ENCODE data around the gene GPR31.
"Not testable (repeated sequence)": the region's sequence is repeated elsewhere in the genome, so short reads cannot be mapped to it uniquely, and the experiment has no call there.

GPR31 gene, protein sequence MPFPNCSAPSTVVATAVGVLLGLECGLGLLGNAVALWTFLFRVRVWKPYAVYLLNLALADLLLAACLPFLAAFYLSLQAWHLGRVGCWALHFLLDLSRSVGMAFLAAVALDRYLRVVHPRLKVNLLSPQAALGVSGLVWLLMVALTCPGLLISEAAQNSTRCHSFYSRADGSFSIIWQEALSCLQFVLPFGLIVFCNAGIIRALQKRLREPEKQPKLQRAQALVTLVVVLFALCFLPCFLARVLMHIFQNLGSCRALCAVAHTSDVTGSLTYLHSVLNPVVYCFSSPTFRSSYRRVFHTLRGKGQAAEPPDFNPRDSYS

DNA sequence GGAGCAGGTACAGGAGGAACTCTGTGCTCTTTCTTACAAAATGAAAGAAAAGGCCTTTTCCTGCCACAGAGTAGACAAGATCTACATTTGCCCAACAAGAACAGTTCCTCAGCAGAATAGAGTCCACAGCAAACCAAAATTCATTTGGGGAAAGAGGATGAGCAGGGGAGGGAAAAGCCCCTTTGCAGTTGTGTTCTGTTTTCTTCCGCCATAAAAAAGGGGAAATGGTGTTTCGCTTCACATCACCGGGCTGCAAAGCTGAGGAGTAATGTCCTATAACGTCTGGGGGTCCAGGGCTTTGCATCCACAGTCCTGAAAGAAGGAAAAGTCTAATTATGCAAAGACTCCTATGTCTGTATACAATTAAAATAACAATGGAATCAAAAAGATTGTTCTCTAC, at the start of gene GPR31:
Gene GPR31 (minus strand): TSS at position 118 of the 400 bp plus-strand sequence. CDS start 149 bp downstream, outside the sequence.
- no peaks in the 10 kb centered on the region for H3K27me3 ChIP-seq (ENCODE audit: control insufficient read depth in 1 of 2, insufficient read depth in 2 of 2, low read length in 2 of 2)
- no peak within 1 kb of the TSS for H3K9ac ChIP-seq (ENCODE audit: low read depth in 1 of 2, low read length in 2 of 2)
- H3K36me3 ChIP-seq (ENCODE audit: control insufficient read depth in 1 of 2, insufficient read depth in 2 of 2, low read length in 2 of 2): no peaks in the 10 kb centered on the region
- H3K9me3 ChIP-seq (ENCODE audit: control insufficient read depth in 1 of 2, low read length in 2 of 2): no peaks in the 10 kb centered on the region
- H3K27ac ChIP-seq (ENCODE audit: low read depth, low read length): no peak within 1 kb of the TSS
- H3K4me3 ChIP-seq (ENCODE audit: low read depth in 1 of 2, low read length in 2 of 2): no peak within 1 kb of the TSS
- H3K4me1 ChIP-seq (ENCODE audit: control insufficient read depth in 1 of 2, insufficient read depth in 2 of 2, low read length in 2 of 2): peaks cover 8 to 11% of the 10 kb centered on the region in 2 donors

DNA sequence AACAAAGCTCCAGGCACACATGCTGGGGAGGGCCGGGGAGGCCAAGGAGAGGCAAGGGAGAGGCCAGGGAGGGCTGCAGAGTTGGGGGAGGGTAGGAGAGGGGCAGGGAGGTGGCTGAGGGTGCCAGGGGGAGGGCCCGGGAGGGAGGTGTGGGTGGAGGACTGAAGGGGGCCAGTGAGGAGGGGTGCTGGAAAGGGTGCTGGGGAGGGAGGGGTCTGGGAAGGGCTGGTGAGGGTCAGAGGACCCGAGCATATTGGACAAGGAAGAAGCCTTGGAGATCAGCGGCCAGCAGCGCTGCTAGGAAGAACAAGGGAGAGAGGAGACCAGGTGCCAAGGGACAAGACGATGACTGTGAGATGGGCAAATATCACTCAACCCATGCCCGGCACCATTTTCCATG, 49.7 kb upstream of the GPR31 start:
- Histone ChIP-seq H3K27me3 (ENCODE audit: control insufficient read depth in 1 of 2, insufficient read depth in 2 of 2, low read length in 2 of 2) (no peaks in the 10 kb centered on the region), H3K9me3 (ENCODE audit: control insufficient read depth in 1 of 2, low read length in 2 of 2) (no peaks in the 10 kb centered on the region), H3K9ac (ENCODE audit: low read depth in 1 of 2, low read length in 2 of 2) (no peak overlapping the region), H3K27ac (ENCODE audit: low read depth, low read length) (no peak overlapping the region), H3K4me1 (ENCODE audit: control insufficient read depth in 1 of 2, insufficient read depth in 2 of 2, low read length in 2 of 2) (no peaks in the 10 kb centered on the region), H3K4me3 (ENCODE audit: low read depth in 1 of 2, low read length in 2 of 2) (no peak overlapping the region), H3K36me3 (ENCODE audit: control insufficient read depth in 1 of 2, insufficient read depth in 2 of 2, low read length in 2 of 2) (no peaks in the 10 kb centered on the region)

DNA sequence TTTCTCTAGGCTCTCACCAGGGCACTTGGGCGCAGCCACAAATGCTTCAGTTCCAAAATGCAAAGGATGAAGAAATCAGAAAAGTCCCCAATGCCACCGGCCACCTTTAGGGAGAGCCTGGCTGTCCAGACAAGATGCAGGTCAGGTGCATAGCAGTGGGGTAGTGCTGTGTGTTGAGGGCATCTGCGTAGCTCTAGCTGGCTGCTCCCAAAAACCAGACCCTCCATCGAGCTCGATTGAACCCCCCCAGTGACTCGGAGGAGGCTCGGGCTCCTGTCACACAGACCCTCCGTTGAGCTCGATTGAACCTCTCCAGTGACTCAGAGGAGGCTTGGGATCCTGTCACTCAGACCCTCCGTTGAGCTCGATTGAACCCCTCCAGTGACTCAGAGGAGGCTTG, 47.5 kb upstream of the GPR31 start:
- H3K27me3 ChIP-seq (ENCODE audit: control insufficient read depth in 1 of 2, insufficient read depth in 2 of 2, low read length in 2 of 2); H3K4me3 ChIP-seq (ENCODE audit: low read depth in 1 of 2, low read length in 2 of 2); H3K4me1 ChIP-seq (ENCODE audit: control insufficient read depth in 1 of 2, insufficient read depth in 2 of 2, low read length in 2 of 2); H3K36me3 ChIP-seq (ENCODE audit: control insufficient read depth in 1 of 2, insufficient read depth in 2 of 2, low read length in 2 of 2); H3K9me3 ChIP-seq (ENCODE audit: control insufficient read depth in 1 of 2, low read length in 2 of 2); H3K27ac ChIP-seq (ENCODE audit: low read depth, low read length); H3K9ac ChIP-seq (ENCODE audit: low read depth in 1 of 2, low read length in 2 of 2): not testable (repeated sequence)

DNA sequence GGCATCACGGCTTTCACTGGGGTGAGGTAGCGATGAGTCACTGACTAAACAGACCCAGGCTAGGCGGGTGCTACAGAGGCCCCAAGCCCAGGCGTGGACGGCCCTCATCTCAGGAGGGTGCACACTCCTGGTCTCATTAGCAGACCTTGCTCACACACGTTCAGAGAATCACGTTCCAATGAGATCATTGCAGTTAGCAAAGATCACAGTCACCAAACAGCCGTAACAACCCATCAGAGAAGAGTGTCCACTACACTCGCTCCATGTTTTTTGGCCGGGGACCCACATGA, 46.2 kb upstream of the GPR31 start:
- H3K27me3 ChIP-seq (ENCODE audit: control insufficient read depth in 1 of 2, insufficient read depth in 2 of 2, low read length in 2 of 2); H3K9ac ChIP-seq (ENCODE audit: low read depth in 1 of 2, low read length in 2 of 2); H3K9me3 ChIP-seq (ENCODE audit: control insufficient read depth in 1 of 2, low read length in 2 of 2); H3K27ac ChIP-seq (ENCODE audit: low read depth, low read length); H3K36me3 ChIP-seq (ENCODE audit: control insufficient read depth in 1 of 2, insufficient read depth in 2 of 2, low read length in 2 of 2); H3K4me1 ChIP-seq (ENCODE audit: control insufficient read depth in 1 of 2, insufficient read depth in 2 of 2, low read length in 2 of 2); H3K4me3 ChIP-seq (ENCODE audit: low read depth in 1 of 2, low read length in 2 of 2): not testable (repeated sequence)

DNA sequence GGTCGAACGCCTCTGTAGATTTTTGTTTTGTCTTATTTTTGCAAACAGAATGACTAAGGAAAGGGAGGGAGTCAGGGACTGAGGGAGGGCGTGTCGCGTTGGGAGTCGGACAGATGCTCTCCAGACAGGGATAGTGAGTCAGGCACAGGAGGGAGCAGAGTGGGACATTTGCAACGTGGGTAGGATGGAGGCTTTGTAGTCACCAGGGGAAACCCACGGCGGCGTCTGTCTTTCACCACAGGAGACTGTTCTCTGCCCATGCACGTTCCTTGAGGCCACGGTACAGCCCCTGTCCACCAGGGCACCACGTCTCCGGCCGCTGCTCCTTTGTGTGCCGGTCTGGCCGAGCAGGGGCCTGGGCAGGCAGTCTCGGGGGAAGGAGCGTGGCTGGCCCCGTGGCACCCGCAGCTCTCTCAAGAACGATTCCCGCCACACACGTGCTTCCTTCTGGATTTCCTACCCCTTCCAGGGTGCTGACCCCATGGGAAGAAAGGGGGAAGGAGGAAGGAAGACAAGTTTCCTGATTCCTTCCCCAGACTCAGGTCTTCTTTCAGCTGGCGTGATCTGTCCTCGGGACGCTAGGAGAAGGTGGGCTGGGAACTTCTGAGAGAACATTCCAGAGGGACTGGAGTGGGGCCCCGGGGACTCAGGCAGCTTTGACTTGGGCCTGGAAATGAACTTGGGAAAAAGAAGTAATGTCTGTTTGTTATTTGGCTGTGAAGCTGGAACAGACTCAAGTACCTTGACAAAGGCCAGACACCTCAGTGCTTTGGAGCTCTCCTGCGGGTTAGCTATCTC, 45.7 kb upstream of the GPR31 start:
- H3K9ac ChIP-seq (ENCODE audit: low read depth in 1 of 2, low read length in 2 of 2); H3K4me1 ChIP-seq (ENCODE audit: control insufficient read depth in 1 of 2, insufficient read depth in 2 of 2, low read length in 2 of 2); H3K36me3 ChIP-seq (ENCODE audit: control insufficient read depth in 1 of 2, insufficient read depth in 2 of 2, low read length in 2 of 2); H3K27ac ChIP-seq (ENCODE audit: low read depth, low read length); H3K4me3 ChIP-seq (ENCODE audit: low read depth in 1 of 2, low read length in 2 of 2); H3K27me3 ChIP-seq (ENCODE audit: control insufficient read depth in 1 of 2, insufficient read depth in 2 of 2, low read length in 2 of 2); H3K9me3 ChIP-seq (ENCODE audit: control insufficient read depth in 1 of 2, low read length in 2 of 2): not testable (repeated sequence)

DNA sequence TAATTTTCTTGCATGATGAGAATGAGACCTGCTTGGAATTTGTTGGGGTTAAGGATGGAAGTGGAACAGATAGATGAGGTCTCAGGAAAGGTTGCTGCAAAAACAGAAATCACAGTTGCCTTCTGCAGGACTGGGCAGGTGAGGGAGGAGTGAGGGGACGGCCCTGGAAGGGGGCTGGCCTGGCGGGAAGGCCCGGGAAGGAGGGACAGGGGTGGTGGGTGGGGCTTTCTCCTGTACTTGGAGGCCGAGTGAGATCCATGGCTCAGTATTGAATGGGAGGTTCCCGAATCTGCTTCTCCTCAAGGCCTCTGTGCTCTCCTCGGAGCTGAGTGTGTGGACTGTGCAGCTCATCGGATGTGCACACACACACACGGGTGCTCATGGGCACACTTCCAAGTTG, 44.8 kb upstream of the GPR31 start:
- H3K4me3 ChIP-seq (ENCODE audit: low read depth in 1 of 2, low read length in 2 of 2); H3K27ac ChIP-seq (ENCODE audit: low read depth, low read length); H3K9ac ChIP-seq (ENCODE audit: low read depth in 1 of 2, low read length in 2 of 2); H3K9me3 ChIP-seq (ENCODE audit: control insufficient read depth in 1 of 2, low read length in 2 of 2); H3K27me3 ChIP-seq (ENCODE audit: control insufficient read depth in 1 of 2, insufficient read depth in 2 of 2, low read length in 2 of 2); H3K36me3 ChIP-seq (ENCODE audit: control insufficient read depth in 1 of 2, insufficient read depth in 2 of 2, low read length in 2 of 2); H3K4me1 ChIP-seq (ENCODE audit: control insufficient read depth in 1 of 2, insufficient read depth in 2 of 2, low read length in 2 of 2): not testable (repeated sequence)

DNA sequence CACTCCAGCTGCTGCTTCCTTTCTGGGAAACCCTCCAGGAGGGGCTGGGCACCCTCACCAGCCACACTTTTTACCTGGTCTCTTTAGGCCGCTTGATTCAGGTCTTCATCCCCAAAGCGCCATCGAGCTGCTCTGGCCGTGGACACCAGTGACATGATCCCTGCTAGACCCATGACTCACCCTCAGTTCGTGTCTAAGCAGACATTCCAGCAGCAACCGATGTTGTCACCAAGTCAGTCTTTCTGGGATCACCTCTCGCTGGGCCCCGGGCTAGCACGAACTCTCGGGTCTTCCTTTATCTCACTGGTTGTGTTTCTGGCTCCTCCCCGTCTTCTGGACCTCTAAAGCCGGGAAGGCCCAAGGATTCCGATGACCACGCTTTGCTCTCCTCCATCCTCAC, 43.0 kb upstream of the GPR31 start:
- Histone ChIP-seq H3K9ac (ENCODE audit: low read depth in 1 of 2, low read length in 2 of 2) (no peak overlapping the region), H3K27ac (ENCODE audit: low read depth, low read length) (no peak overlapping the region), H3K36me3 (ENCODE audit: control insufficient read depth in 1 of 2, insufficient read depth in 2 of 2, low read length in 2 of 2) (no peaks in the 10 kb centered on the region), H3K9me3 (ENCODE audit: control insufficient read depth in 1 of 2, low read length in 2 of 2) (no peaks in the 10 kb centered on the region), H3K4me1 (ENCODE audit: control insufficient read depth in 1 of 2, insufficient read depth in 2 of 2, low read length in 2 of 2) (no peaks in the 10 kb centered on the region), H3K4me3 (ENCODE audit: low read depth in 1 of 2, low read length in 2 of 2) (no peak overlapping the region), H3K27me3 (ENCODE audit: control insufficient read depth in 1 of 2, insufficient read depth in 2 of 2, low read length in 2 of 2) (no peaks in the 10 kb centered on the region)

DNA sequence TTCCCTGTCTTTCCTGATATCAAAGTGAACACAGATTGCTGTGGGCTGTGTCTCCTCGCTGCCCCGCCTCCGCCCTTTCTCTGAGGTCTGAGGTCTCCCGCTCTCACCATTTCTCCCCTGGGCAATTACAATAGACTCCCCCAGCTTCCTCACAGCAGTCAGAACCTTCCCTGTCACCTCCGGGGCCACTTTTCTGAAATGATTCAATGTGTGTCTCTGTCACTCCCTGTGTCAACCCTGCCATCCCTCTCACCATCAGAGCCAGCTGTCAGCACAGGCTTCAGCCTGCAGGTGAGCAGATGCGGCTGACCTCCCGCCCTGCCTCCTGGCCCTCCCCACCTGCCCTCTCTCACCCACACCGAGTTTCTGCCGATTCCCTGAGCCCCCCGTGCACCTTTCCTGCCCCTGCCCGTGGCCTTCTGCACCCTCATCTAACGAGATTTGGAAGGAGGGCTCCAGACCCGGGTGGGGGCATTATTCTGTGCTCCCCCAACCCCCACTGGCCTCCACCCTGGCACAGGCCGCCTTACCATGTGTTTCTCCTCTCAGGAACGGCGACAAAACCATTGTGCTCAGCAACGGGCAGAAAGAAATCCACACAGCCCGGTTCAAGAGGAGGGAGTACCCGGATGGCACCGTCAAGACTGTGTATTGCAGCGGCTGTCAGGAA, 38.3 kb upstream of the GPR31 start:
- not testable (repeated sequence) for H3K9ac ChIP-seq (ENCODE audit: low read depth in 1 of 2, low read length in 2 of 2); H3K4me1 ChIP-seq (ENCODE audit: control insufficient read depth in 1 of 2, insufficient read depth in 2 of 2, low read length in 2 of 2); H3K27me3 ChIP-seq (ENCODE audit: control insufficient read depth in 1 of 2, insufficient read depth in 2 of 2, low read length in 2 of 2); H3K4me3 ChIP-seq (ENCODE audit: low read depth in 1 of 2, low read length in 2 of 2); H3K9me3 ChIP-seq (ENCODE audit: control insufficient read depth in 1 of 2, low read length in 2 of 2); H3K27ac ChIP-seq (ENCODE audit: low read depth, low read length); H3K36me3 ChIP-seq (ENCODE audit: control insufficient read depth in 1 of 2, insufficient read depth in 2 of 2, low read length in 2 of 2)

DNA sequence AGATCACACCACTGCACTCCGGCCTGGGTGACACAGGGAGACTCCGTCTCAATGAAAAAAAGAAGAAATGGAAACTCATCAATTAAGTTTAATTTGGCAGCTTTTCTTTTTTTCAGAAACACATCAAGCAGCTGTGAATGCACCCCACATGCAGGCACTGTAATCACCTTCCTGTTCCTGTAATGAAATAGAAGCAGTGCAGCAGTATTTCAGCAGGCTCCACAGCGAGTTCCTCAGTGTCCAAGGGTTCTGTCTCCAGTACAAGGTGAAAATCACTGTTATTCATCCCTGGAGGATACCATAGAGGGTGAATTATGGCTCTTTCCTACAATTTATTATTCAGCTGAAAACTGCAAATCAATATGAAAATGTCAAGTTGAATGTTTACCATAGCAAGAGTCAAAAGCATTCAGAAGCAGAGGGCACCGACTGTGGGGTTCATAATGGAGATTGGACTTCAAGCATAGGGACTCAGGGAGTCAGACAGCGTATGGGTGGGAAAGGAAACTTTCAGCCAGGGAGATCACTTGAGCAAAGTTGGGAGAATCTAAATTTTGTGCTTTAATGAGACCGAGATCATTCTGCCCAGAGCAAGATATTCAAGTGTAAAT, 35.8 kb upstream of the GPR31 start:
- H3K9me3 ChIP-seq (ENCODE audit: control insufficient read depth in 1 of 2, low read length in 2 of 2); H3K9ac ChIP-seq (ENCODE audit: low read depth in 1 of 2, low read length in 2 of 2); H3K4me3 ChIP-seq (ENCODE audit: low read depth in 1 of 2, low read length in 2 of 2); H3K27ac ChIP-seq (ENCODE audit: low read depth, low read length); H3K4me1 ChIP-seq (ENCODE audit: control insufficient read depth in 1 of 2, insufficient read depth in 2 of 2, low read length in 2 of 2); H3K36me3 ChIP-seq (ENCODE audit: control insufficient read depth in 1 of 2, insufficient read depth in 2 of 2, low read length in 2 of 2); H3K27me3 ChIP-seq (ENCODE audit: control insufficient read depth in 1 of 2, insufficient read depth in 2 of 2, low read length in 2 of 2): not testable (repeated sequence)

DNA sequence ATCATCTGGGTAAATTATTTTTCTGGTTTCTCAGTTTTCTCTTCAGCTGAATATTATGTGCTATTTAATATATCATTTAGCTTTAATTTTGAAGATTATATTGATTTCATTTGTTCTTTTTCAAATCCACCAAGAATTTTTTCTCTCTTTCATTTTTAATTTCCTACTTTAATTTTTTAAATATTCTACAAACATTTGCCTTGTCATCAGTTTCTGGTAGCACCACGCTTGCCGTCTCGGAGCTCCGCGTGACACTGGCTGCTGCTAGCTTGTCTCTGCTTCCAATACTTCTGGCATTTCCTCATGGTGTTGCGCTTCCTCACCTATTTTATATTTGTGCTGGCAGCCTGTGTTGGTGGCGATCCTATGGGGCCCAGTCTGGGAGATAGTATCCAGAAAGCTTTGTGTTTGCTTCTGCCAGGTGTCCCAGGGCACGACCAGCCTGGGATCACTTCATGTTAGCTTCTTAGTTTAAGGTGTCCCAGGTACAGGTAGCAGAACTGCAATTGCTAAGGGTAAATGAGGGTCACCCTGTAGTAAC, 33.3 kb upstream of the GPR31 start:
- H3K27ac ChIP-seq (ENCODE audit: low read depth, low read length); H3K27me3 ChIP-seq (ENCODE audit: control insufficient read depth in 1 of 2, insufficient read depth in 2 of 2, low read length in 2 of 2); H3K9ac ChIP-seq (ENCODE audit: low read depth in 1 of 2, low read length in 2 of 2); H3K9me3 ChIP-seq (ENCODE audit: control insufficient read depth in 1 of 2, low read length in 2 of 2); H3K4me3 ChIP-seq (ENCODE audit: low read depth in 1 of 2, low read length in 2 of 2); H3K4me1 ChIP-seq (ENCODE audit: control insufficient read depth in 1 of 2, insufficient read depth in 2 of 2, low read length in 2 of 2); H3K36me3 ChIP-seq (ENCODE audit: control insufficient read depth in 1 of 2, insufficient read depth in 2 of 2, low read length in 2 of 2): not testable (repeated sequence)
